Measurements from ENCODE around the gene NKIRAS1.

DNA sequence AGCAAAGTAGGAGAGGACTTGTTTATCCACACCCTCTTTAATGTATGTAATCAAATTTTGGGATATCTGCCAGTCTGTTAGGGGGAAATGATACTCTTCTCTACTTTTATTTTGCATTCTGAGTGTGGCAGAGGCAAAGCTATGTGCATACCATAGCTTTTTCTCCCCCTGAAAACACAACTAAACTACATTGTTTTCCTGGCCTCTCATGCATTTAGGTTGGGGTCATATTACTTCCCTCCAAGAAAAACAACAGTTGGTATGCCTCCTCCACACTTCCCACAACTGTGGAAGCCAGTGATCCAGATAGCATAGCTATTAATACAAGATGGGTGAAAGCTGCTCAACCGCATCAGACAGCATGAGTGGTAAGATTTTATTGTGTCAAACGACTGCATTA is 7.0 kb upstream of the NKIRAS1 start:
- TF ChIP-seq POLR2A (IDR thresholded peaks at IDR 0.05) (no peak), POLR2AphosphoS5 (IDR thresholded peaks at IDR 0.05) (no peak)

All from transverse colon (tissue), 3 donors.